CD4-positive, alpha-beta T cell treated with Interleukin-4 for 1 hour (primary cell): Measurements from ENCODE around the gene MYO5B.
A peak's percentile ranks its signal among the peaks of the same experiment; 100 is the strongest.
"Not testable (repeated sequence)": the region's sequence is repeated elsewhere in the genome, so short reads cannot be mapped to it uniquely, and the experiment has no call there.

Experiments used
- DNase-seq, 2 donors: peaks; one replicate each; pipeline ENCODE4 v3.0.0-alpha.2; 2020 to 2022

The MYO5B gene

GRCh38 chr18:49846718-49847470, 348.1 kb downstream of the MYO5B start:
- no peak for DNase-seq

GRCh38 chr18:49846361-49846662, 348.6 kb downstream of the MYO5B start:
- no peak for DNase-seq

- DNase-seq, result no peak
Observed at GRCh38 chr18:49845629-49846360, 349.2 kb downstream of the MYO5B start.

GRCh38 chr18:49844903-49845302, 350.0 kb downstream of the MYO5B start:
- no peak for DNase-seq

- no peak for DNase-seq
Observed at GRCh38 chr18:49843778-49844625, 350.9 kb downstream of the MYO5B start.

GRCh38 chr18:49843131-49843530, 351.8 kb downstream of the MYO5B start:
- DNase-seq, result no peak

- DNase-seq, result no peak
Observed at GRCh38 chr18:49842656-49843055, 352.3 kb downstream of the MYO5B start.

- no peak for DNase-seq
Observed at GRCh38 chr18:49841236-49842217, 353.4 kb downstream of the MYO5B start.

- DNase-seq, result no peak
Observed at GRCh38 chr18:49839012-49839411, 355.9 kb downstream of the MYO5B start.

- DNase-seq, result no peak
Observed at GRCh38 chr18:49838381-49838780, 356.6 kb downstream of the MYO5B start.

GRCh38 chr18:49837889-49838288, 357.1 kb downstream of the MYO5B start:
- no peak for DNase-seq

- not testable (repeated sequence) for DNase-seq
Observed at GRCh38 chr18:49837316-49837835, 357.6 kb downstream of the MYO5B start.

- DNase-seq, result no peak
Observed at GRCh38 chr18:49835405-49835804, 359.5 kb downstream of the MYO5B start.

- DNase-seq, result no peak
Observed at GRCh38 chr18:49834258-49834657, 360.7 kb downstream of the MYO5B start.

GRCh38 chr18:49833814-49834213, 361.1 kb downstream of the MYO5B start:
- DNase-seq, result no peak

GRCh38 chr18:49832221-49832647, 362.7 kb downstream of the MYO5B start:
- no peak for DNase-seq

GRCh38 chr18:49827996-49828395, 367.0 kb downstream of the MYO5B start:
- no peak for DNase-seq

GRCh38 chr18:49819823-49820671, 374.9 kb downstream of the MYO5B start:
- DNase-seq, result peak; percentile 52 to 72

- DNase-seq, result no peak
Observed at GRCh38 chr18:49819071-49819662, 375.8 kb downstream of the MYO5B start.

- DNase-seq, result no peak
Observed at GRCh38 chr18:49817947-49818346, 377.0 kb downstream of the MYO5B start.

GRCh38 chr18:49815927-49816326, 379.0 kb downstream of the MYO5B start:
- no peak for DNase-seq
